HG03520 (cell line): Measurements from ENCODE around the gene CLDN10.
"Not testable (repeated sequence)": the region's sequence is repeated elsewhere in the genome, so short reads cannot be mapped to it uniquely, and the experiment has no call there.

Experiments used
- ATAC-seq: cut with Tn5 transposase; IDR thresholded peaks from one replicate; pipeline ENCODE4 v1.9.1; 2021; ENCODE audit warnings: mild to moderate bottlenecking, moderate library complexity; ENCODE audit not compliant: unreplicated experiment

Gene CLDN10, protein sequence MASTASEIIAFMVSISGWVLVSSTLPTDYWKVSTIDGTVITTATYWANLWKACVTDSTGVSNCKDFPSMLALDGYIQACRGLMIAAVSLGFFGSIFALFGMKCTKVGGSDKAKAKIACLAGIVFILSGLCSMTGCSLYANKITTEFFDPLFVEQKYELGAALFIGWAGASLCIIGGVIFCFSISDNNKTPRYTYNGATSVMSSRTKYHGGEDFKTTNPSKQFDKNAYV

DNA sequence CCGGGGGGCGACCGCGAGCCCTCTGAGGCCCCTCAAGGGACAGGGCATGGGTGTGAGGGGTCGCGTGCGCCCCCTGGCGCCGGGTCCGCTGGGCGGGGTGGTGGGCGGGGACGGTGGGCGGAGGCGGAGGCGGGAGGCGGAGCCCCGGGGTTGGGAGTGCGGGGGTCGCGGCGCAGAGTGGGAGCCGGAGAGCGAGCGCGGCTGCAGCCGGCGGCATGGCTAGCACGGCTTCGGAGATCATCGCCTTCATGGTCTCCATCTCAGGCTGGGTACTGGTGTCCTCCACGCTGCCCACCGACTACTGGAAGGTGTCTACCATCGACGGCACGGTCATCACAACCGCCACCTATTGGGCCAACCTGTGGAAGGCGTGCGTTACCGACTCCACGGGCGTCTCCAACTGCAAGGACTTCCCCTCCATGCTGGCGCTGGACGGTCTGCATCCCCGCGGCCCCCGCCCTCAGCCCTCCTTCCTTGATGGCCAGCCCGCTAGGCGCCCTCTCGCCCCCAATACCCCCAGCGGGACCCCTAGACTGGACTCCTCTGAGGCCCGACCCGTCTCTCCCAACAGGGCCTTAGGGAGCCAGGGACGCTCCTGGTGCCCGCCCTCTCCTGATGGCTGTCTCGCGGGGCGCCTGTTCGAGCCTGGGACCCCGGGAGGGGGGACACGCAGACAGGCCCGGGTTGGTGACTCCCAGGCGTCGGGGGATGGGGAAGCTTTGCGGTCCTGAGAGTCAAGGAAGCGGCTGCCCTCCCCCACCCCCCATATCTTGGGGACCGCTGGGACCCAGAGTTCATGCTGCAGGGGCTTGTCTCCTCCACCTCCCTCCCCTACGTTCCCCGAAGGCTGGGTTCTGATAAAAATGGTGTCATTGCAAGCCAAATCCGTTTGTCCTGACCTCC, at the start of gene CLDN10:
TSS of gene CLDN10 (plus strand) at position 182 of the 903 bp plus-strand sequence. CDS start at position 216, 34 bp downstream.
- no peak for ATAC-seq

DNA sequence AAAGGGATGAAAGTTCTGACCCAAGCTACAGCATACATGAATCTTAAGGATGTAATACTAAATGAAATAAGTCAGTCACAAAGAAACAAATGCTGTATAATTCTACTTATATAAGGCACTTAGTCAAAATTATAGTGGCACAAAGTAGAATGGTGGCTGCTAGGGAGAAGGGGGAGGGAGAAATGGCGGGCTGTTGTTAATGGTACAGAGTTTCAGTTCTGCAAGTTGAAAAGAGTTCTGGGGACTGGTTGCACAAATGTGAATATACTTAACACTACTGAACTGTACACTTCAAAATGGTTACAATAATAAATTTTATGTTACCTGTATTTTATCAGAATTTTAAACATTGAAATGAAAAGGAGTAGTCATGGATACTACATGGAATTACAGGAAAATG, 48.9 kb upstream of the CLDN10 start:
- ATAC-seq, result no peak

DNA sequence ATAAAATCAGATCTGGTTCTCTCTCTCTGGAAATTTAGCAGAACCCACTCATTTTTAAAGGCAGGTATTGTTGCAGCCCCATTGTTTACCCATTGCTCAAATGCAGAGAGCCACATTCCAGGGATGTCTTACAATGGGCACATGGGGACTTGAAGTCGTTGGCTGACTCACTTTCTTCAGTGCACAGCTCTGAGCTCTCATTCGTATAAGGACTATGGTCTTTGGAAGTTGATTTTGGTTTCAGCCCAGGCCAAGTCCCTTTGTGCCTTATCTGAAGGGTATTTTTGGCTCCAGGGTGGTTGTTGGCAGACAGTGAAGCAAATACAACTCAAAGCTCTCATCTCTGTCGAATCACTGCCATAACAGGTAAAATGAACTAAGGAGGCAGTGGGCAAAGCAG, 47.3 kb upstream of the CLDN10 start:
- no peak for ATAC-seq

DNA sequence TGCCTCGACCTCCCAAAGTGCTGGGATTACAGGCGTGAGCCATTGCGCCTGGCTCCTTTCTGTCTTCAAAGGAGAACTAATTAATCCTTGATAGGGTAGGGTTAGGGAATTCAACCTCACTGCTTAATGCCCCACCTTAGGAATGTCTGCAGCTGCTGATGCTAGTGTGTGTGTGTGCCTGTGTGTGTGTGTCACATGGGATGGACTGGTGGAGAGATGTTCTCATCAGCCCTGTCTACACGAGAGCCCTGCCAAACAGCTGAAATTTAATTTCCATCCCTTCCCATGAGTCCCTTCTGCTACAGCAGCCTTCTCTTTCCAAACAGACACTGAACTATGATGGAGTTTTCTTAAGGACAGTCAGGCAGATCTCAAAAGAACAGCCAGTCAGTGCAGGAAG, 46.5 kb upstream of the CLDN10 start:
- ATAC-seq, result no peak

DNA sequence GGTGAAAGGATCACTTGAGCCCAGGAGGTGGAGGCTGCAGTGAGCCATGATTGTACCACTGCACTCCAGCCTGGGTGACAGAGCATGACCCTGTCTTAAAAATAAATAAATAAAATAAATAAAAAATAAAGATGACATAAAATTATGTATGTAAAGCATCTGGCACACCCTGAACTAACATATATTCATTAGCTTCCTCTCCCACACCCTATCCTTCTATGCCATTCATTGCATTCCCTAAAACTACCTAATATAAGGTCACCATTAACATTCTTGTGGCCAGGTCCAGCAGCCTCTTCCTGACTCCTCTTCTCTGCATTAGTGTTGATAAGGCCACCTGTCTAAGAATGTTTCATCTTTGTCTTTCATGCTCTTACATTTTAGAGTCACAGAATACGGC, 44.5 kb upstream of the CLDN10 start:
- ATAC-seq, result no peak

DNA sequence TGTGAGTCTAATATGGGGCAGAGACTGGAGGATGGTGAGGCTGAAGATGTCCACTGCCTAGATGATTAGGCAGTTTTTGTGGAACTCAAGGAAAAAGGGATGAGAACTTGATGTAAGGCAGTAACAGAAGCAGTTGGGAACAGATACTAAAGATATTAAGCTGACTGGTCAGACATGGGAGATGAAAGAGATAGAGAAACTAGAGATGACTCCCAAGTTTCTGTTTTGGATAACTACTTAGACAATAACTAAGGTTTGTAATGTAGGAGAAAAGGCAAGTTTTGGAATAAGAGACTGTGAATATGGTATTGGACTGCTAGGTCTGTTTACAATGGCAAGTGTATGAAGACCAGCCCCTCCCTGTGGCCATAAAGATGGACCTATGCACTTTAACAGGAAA, 43.5 kb upstream of the CLDN10 start:
- ATAC-seq, result no peak

DNA sequence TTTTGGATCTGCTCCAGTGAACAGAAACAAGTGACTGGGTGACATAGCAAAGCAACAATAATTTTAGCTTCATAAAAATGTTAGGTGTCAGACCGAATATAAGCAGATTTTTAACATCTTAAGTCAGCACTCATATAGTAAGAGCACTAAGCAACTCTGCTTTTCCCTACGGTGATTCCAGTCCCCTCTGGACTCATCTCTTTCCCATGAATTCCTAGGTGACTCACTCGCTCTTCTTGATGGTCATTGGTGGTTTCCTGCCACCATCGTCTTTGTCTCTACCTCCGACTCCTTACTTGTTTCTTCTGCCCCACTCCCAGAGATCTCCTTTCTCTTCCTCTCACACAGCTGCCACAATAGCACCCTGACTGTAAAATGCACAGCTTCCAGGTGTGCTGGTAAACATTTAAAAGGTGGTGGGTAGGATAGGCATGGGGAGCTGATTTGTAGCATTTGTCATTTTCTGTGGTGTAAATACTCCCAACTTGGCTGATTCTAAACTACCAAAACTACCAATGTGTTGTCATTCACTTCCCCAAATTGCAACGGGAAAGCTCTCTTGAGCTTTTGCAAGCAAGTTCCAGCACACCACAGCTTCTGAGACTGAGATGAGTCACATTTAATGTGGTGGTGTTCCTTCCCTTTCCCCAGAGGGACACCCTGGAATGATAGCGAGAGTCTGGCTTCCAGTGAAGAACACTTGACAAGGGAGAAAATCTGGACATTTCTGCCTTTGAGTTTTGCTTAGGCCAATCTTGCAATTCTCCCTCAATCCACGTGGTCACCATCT, 42.8 kb upstream of the CLDN10 start:
- no peak for ATAC-seq

DNA sequence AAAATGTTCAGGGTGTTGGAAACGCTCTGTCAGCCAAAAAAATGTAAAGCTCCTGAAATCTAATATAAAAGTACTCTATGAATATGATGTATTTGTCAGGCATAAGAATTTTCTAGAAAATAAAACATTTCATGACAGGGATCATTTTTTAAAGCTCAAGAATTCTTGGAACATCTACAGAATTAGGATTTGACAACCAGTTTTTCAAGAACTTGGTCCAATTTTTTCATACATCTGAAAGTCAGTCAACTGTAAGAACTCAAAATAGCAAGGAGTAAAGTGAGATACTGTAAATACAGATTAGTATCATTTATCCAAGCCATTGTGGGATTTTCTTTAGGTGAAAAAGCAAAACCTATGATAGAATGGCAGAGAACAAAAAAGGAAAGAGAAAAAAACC, 41.6 kb upstream of the CLDN10 start:
- ATAC-seq, result no peak

DNA sequence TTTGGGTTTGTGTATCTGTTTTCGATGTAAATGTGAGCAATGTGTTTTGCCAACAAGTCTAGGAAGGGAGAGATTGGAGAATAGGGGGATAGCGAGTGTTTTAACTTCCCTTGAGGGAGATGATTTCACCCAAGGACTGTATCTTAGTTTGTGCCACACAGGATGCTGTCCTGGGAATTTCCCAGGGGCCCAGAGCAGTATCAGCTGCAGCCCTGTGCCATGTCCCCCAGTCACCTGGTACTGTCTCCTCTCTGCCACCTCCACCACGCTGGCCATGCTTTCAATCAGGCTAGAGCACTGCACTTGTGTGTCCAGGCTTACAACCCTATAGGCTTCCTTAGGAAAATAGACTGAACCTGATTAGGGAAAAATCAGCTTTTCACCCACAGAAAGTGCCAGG, 40.1 kb upstream of the CLDN10 start:
- no peak for ATAC-seq

DNA sequence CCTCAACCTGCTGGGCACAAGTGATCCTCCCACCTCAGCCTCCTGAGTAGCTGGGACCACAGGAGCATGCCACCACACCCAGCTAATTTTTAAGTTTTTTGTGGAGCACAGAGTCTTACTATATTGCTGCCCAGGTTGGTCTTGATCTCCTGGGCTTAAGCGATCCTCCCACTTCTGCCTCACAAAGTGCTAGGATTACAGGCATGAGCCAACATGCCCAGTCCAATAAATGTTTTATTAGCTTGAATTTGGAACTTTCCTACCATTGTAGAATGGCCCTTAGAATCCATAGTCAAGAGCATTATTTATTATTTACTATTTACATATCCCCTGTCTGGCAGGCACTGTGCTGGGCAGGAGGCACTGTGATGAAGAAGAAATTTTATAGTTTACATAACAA, 39.6 kb upstream of the CLDN10 start:
- no peak for ATAC-seq

DNA sequence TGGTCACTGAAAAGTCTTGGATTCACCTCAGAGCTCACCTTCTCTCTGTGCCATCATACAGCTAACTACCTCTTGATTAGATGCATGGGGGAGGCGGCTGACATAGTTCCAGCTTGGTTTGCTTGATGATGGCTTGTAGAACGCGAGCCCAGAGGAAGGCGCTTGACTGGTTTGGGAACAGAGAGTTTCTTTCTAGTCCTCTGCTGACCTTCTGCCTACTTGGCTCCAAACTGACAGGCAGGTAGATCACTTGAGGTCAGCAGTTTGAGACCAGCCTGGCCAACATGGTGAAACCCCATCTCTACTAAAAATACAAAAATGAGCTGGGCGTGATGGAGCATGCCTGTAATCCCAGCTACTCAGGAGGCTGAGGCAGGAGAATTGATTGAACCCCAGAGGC, 36.9 kb upstream of the CLDN10 start:
- not testable (repeated sequence) for ATAC-seq

DNA sequence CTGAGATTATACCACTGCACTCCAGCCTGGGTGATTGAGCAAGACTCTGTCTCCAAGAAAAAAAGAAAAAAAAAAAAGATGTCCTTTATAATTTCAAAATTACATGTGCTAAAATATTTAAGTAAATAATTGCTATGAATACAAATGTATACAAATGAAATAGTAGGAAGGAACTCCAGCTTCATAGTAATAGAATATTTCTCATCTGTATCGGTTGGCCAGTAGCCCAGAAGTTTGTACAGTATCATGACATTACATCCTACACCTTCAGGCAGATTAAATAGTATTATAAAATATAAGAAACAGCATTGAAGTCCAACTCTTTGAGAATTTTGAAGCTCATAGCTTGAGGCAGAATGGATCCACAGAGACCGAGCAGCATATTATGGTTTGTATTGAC, 36.5 kb upstream of the CLDN10 start:
- no peak for ATAC-seq

DNA sequence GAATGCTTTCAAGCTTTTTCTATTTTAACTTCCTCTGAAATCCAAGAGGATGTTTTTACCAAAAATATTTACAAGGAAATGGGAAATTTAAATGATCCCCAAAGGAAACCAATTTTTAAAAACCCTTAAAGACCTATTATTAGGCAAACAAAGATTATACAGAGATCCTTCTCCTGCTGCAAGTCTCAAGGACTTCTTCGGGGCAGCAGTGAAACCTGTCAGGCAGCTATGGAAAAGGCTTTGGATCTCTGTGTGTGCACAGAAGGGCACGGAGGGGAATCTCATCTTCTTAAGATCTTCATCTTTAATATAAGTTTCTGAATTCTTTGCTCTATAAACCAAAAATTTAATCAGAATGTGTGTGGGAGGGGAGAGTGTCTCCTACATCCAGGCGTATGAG, 36.0 kb upstream of the CLDN10 start:
- no peak for ATAC-seq

DNA sequence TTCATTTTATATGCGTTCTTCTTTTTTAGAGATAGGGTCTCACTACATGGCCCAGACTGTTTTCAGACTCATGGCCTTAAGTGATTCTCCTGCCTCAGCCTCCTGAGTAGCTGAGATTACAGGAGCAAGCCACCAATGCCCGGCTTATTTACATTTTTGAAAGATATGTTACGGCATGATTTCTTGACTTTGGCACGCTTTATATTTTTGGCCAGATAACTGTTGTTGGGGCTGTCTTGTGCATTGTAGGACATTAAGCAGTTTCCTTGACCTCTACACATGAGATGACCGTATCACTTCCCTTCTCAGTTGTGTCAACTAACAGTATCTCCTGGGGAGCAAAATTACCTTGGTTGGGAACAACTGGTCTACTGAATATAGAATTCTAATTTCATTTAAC, 28.9 kb upstream of the CLDN10 start:
- no peak for ATAC-seq

DNA sequence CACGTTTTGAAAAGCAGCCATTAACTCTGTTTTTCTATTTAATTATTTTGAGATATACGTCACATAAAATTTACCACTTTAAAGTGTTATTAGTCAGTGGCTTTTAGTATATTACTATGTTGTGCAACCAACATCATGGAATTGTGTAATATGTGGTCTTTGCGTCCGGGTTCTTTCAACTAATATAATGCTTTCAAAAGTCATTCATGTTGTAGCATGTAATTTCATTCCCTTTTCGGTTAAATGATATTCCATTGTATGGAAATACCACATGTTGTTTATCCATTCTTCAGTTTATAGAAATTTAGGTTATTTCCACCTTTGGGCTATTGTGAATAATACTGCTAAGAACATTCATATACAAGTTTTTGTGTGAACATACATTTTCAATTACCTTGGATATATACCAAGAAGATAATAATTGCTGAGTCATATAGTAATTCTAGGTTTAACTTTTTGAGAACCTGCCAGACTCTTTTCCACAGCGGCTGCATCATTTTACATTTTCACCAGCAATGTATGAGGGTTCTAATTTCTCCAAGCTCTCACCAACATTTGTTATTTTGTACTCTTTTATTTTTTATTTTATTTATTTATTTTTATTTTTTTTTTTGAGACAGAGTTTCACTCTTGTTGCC, 28.1 kb upstream of the CLDN10 start:
- no peak for ATAC-seq

DNA sequence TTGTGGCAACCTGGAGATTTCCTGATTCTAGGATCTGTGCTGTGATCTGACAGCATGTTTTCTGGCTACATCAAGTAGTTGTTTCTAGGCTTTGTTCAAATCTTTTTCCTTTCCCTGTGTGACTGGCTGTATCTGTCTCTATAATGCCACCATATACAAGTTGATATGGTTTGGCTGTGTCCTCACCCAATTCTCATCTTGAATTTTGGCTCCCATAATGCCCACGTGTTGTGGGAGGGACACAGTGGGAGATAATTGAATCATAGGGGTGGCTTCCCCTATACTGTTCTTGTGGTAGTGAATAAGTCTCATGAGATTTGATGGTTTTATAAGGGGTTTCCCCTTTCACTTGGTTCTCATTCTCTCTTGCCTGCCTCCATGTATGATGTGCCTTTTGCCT, 24.6 kb upstream of the CLDN10 start:
- no peak for ATAC-seq

DNA sequence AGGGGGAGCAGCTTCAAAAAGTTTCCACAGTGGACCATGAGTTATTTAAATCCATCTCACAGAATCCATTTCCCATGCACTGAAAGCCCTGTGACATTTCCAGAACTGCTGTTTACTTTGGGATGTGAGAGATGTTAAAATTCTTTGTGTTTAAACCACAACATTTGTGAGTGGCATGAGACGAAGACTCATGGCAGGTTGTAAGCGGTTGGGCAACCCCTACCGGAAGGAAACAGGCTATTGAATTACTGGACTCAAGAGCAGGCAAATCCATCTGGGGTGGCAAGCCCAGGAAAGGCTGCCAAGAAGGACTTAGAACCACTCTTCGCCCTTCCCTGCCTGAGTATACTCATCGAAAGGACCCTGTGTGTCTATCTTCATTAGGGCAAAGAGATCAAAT, 22.3 kb upstream of the CLDN10 start:
- no peak for ATAC-seq

DNA sequence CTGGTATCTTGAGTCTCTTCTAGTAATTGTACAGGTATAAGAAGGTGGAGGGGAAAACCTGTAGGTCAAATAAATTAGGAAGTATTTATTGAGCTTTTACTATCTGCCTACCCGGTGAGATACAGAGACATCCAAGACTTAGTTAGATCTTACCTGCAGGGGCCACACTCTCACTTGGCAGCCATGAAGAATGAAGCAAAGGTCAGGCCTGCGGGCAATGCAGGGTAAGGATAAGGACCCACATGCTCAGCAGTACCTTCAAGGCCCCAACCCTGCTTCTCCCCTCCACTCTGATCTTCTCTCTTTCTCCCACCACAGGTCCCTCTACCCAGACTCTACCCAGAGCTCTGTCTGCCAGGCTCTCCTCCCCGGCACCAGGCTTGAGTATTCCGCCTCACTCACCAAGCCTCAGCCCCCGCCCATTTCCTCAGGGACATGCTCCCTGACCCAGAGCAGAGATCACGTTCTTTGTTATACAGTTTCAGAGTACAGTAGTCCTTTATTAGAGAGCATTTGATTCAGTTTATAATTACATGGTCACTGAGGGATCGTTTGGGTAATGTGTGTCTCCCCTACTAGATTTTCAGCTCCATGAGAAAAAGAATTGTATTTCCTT, 18.9 kb upstream of the CLDN10 start:
- no peak for ATAC-seq

DNA sequence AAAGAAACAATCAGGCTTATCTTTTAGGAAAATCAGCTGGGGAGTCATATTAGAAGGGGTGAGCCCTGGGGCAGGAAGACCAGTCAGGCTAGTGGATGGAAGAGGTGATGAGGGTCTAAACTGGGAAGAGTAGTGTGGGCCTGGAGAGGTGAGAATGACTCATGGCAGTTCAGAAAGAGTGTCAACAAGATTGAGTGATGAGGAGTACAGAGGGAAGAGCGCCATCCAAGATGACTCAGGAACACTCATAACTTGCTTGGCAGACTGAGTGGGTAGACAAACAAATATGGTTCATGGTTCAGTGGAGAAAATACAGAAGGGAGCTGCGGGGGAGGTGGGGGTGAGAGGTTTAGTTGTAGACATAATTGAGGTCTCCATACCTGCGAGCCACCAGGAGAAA, 17.3 kb upstream of the CLDN10 start:
- ATAC-seq, result peak; percentile 73

DNA sequence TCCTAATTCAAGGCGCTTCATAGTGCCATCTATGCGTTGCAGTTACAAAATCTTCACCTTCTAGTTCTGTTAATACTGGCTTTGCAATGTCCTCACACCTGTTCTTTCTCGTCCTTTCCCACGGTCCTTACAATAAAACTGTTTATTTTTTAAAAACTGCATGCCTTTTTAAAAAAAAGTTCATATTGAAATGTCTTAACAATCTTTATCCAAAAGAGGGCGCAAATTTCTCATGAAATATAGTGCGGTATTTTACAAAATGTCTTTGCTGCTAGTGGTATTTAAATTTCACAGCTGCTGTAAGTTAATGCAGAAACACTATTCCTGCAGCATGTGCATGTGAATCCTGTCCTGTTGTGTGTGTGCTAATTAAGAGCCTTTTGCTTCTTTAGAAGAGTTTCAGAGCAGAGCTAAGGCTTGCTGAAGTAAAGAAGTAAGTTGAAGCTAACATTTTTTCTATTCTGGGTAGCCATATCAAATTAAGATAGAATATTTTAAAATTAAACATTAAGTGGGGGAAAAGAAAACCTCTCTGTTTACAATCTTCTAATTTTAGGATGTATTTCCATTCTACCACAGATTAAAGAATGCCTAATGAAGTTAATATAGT, 15.8 kb upstream of the CLDN10 start:
- no peak for ATAC-seq
